Panc1 (cell line): ENCODE results near the gene ZDHHC7. TPM values are rescaled to one million over a fixed set of nuclear protein-coding genes. Genes with fewer than 3 reads are reported as not detected.

Experiments used
- ATAC-seq: fragments of 200-7000 bp; cut with Tn5 transposase; 2 replicates; pipeline ENCODE4 v1.9.1; 2020; ENCODE audit warnings: mild to moderate bottlenecking, moderate library complexity
- BruUV-seq: library from RNA; stranded (reverse); fragments of 400-500 nt; replicated peaks from 2 replicates; lab custom pipeline; 2021; lab: Mats Ljungman, UMichigan
- CTCF ChIA-PET: fragments of 300-600 bp; sonication (Branson Sonifier 250); formaldehyde crosslinking; loops from one replicate; lab custom pipeline; 2022; ENCODE audit warnings: antibody characterized with exemption; lab: Charles Lee
- POLR2A ChIA-PET: fragments of 300-600 bp; sonication (Branson Sonifier 250); formaldehyde crosslinking; loops from one replicate; lab custom pipeline; 2022; ENCODE audit warnings: antibody characterized with exemption; lab: Charles Lee
- DNase-seq: peaks from one replicate; pipeline ENCODE4 v3.0.0-alpha.2; 2010; ENCODE audit warnings: low read depth, low spot score
- H3K27ac ChIP-seq: 2 replicates; pipeline ENCODE4 v1.5.1; 2011; ENCODE audit warnings: mild to moderate bottlenecking, low read length, inconsistent platforms
- H3K27me3 ChIP-seq: fragments of 200-500 bp; sonication (Bioruptor generic); 2 replicates; pipeline ENCODE4 v1.6.0; 2014; ENCODE audit warnings: low read length, inconsistent platforms; ENCODE audit not compliant: control insufficient read depth, insufficient read depth
- H3K36me3 ChIP-seq: fragments of 200-500 bp; sonication (Bioruptor generic); 2 replicates; pipeline ENCODE4 v1.5.1; 2014; ENCODE audit warnings: inconsistent platforms, mild to moderate bottlenecking, low read length, moderate library complexity; ENCODE audit not compliant: control insufficient read depth, insufficient read depth
- H3K4me1 ChIP-seq: 2 replicates; pipeline ENCODE4 v1.5.1; 2011; ENCODE audit warnings: inconsistent platforms, mild to moderate bottlenecking, low read length, moderate library complexity; ENCODE audit not compliant: control insufficient read depth, insufficient read depth
- H3K4me3 ChIP-seq, 2 experiments: 2 replicates each; pipeline ENCODE4 v1.5.1; 2011 to 2012; ENCODE audit warnings: low read depth in 2 of 2, low read length in 2 of 2, mild to moderate bottlenecking in 2 of 2, inconsistent platforms in 1 of 2, moderate library complexity in 1 of 2
- H3K9me3 ChIP-seq: fragments of 200-500 bp; sonication (Bioruptor generic); 2 replicates; pipeline ENCODE4 v1.5.1; 2014; ENCODE audit warnings: low read depth, mild to moderate bottlenecking, inconsistent platforms, low read length, moderate library complexity; ENCODE audit not compliant: control insufficient read depth, insufficient read depth
- CTCF ChIP-seq: fragments of 450-650 bp; IDR thresholded peaks from 2 replicates; pipeline ENCODE4 v1.5.1; 2017; ENCODE audit warnings: mild to moderate bottlenecking
- POLR2AphosphoS5 ChIP-seq: IDR thresholded peaks from 2 replicates; pipeline ENCODE4 v1.6.1; 2012; ENCODE audit warnings: mild to moderate bottlenecking, low read depth, low read length, moderate library complexity
- REST ChIP-seq, 2 experiments: IDR thresholded peaks; 2 replicates each; pipeline ENCODE4 v1.6.1; 2011 to 2012; ENCODE audit warnings: low read depth in 2 of 2, control low read depth in 1 of 2, low read length in 1 of 2, mild to moderate bottlenecking in 1 of 2, moderate library complexity in 1 of 2; ENCODE audit not compliant: insufficient read depth in 1 of 2
- SIN3A ChIP-seq: IDR thresholded peaks from 2 replicates; pipeline ENCODE4 v1.6.1; 2012; ENCODE audit warnings: low read depth, mild to moderate bottlenecking, low read length, moderate library complexity, borderline replicate concordance; ENCODE audit not compliant: insufficient read depth
- TCF7L2 ChIP-seq: IDR thresholded peaks from 2 replicates; pipeline ENCODE4 v1.6.1; 2011; ENCODE audit warnings: mild to moderate bottlenecking, low read depth, low read length, inconsistent platforms
- in situ Hi-C: cut with HindIII; loops from 2 replicates; pipeline ENCODE4 v1.10.0; 2016; ENCODE audit warnings: low sequenced_read_pairs, low pct_unique_long_range_greater_than_20kb
- intact Hi-C: fragments of 100-400 bp; cut with micrococcal nuclease; formaldehyde crosslinking; loops from one replicate; pipeline ENCODE4 v1.10.0; 2022; ENCODE audit not compliant: unreplicated experiment
- total RNA-seq: library from RNA; stranded (reverse); gene quantifications from one replicate; pipeline ENCODE4 v1.2.1, GENCODE V29; 2021; ENCODE audit not compliant: unreplicated experiment

ZDHHC7 gene
- total RNA-seq, 1 experiment from 2014 or later: 71.5 TPM

DNA sequence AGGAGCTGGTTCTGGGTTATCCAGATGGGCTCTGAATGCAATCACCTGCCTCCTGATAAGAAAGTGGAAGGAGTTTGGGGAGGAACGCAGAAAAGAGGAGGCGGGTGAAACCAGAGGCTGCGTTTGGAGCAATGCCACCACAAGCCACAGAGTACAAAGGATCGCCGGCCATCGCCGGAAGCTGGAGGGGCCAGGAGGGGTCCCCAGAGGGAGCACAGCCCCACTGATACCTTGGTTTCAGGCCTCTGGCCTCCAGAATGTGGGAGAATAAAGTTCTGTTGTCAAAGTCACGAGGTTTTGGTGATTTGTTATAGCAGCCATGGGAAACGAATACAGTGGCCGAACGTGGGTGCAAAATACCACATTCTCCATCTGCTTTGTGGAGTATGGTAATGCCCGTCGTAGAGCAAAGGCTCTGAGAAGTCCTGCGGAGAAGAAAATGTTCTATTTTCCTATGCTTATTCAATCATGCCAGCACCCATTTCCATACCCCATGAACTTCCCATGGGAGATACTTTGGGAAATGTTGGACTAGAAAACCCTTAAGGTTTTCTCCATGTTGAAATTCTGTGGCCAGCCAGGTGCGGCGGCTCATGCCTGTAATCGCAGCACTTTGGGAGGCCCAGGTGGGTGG is 51.4 kb downstream of the ZDHHC7 start:
- intact Hi-C loops: no loop called here
- ATAC-seq (no peak), DNase-seq (no peak)
- POLR2A ChIA-PET: no interaction called here
- no peak overlapping the region for H3K27ac ChIP-seq
- H3K27me3 ChIP-seq: no peaks in the 10 kb centered on the region
- TF ChIP-seq REST (IDR thresholded peaks at IDR 0.05; ENCODE audit: insufficient read depth in 1 of 2, low read depth in 2 of 2, low read length in 1 of 2): no peak
- no peak for TF ChIP-seq SIN3A
- TF ChIP-seq POLR2AphosphoS5: no peak
- no peak for TF ChIP-seq CTCF
- no peak for TF ChIP-seq TCF7L2
- no peaks in the 10 kb centered on the region for H3K36me3 ChIP-seq
- no TSS peak for BruUV-seq
- H3K4me3 ChIP-seq: no peak overlapping the region
- no peaks in the 10 kb centered on the region for H3K4me1 ChIP-seq
- no peaks in the 10 kb centered on the region for H3K9me3 ChIP-seq
- CTCF ChIA-PET: no interaction called here
- in situ Hi-C loops: no loop called here

DNA sequence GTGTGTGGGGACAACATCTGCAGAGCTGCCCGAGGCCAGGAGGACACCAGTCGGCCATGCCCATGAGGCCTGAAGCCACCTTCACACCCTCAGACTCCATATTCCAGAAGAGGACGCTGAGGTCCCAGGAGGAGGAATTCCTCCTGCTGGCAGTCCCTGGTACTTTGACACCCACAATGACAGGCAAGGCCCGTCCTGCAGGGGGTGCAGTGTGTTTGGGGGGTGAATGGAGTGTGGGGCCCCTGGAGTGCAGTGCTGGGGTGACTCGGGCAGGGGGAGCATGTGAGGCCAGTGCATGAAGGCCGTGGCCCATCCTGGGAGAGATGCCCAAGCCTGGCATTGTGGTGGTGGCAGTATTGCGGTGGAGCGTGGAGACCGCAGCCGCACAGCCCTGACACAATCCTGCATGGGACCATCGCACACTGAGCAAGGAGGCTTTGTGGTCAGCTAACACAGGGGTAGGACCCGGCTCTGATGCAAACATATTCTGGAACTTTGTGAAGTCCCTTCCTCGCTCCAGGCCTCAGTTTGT is 52.2 kb downstream of the ZDHHC7 start:
- ChIA-PET CTCF (no interaction called here), POLR2A (no interaction called here)
- intact Hi-C loops: no loop called here
- no peaks in the 10 kb centered on the region for H3K36me3 ChIP-seq
- H3K4me3 ChIP-seq: no peak overlapping the region
- no TSS peak for BruUV-seq
- H3K9me3 ChIP-seq: no peaks in the 10 kb centered on the region
- no peaks in the 10 kb centered on the region for H3K27me3 ChIP-seq
- TF ChIP-seq REST (IDR thresholded peaks at IDR 0.05; ENCODE audit: insufficient read depth in 1 of 2, low read depth in 2 of 2, low read length in 1 of 2) (no peak), SIN3A (no peak), POLR2AphosphoS5 (no peak), CTCF (no peak), TCF7L2 (no peak)
- no peaks in the 10 kb centered on the region for H3K4me1 ChIP-seq
- no peak overlapping the region for H3K27ac ChIP-seq
- in situ Hi-C loops: no loop called here
- DNase-seq (no peak), ATAC-seq (peak; percentile 72)
